Panc1 (cell line): Measurements from ENCODE around the gene LRCH2. TPM values are rescaled to one million over a fixed set of nuclear protein-coding genes. Genes with fewer than 3 reads are reported as not detected.

Source experiments
- ATAC-seq: fragments of 200-7000 bp; cut with Tn5 transposase; 2 replicates; pipeline ENCODE4 v1.9.1; 2020; ENCODE audit warnings: mild to moderate bottlenecking, moderate library complexity
- BruUV-seq: library from RNA; stranded (reverse); fragments of 400-500 nt; replicated peaks from 2 replicates; lab custom pipeline; 2021; lab: Mats Ljungman, UMichigan
- CTCF ChIA-PET: fragments of 300-600 bp; sonication (Branson Sonifier 250); formaldehyde crosslinking; loops from one replicate; lab custom pipeline; 2022; ENCODE audit warnings: antibody characterized with exemption; lab: Charles Lee
- POLR2A ChIA-PET: fragments of 300-600 bp; sonication (Branson Sonifier 250); formaldehyde crosslinking; loops from one replicate; lab custom pipeline; 2022; ENCODE audit warnings: antibody characterized with exemption; lab: Charles Lee
- DNase-seq: peaks from one replicate; pipeline ENCODE4 v3.0.0-alpha.2; 2010; ENCODE audit warnings: low read depth, low spot score
- H3K27ac ChIP-seq: 2 replicates; pipeline ENCODE4 v1.5.1; 2011; ENCODE audit warnings: mild to moderate bottlenecking, low read length, inconsistent platforms
- H3K27me3 ChIP-seq: fragments of 200-500 bp; sonication (Bioruptor generic); 2 replicates; pipeline ENCODE4 v1.6.0; 2014; ENCODE audit warnings: low read length, inconsistent platforms; ENCODE audit not compliant: control insufficient read depth, insufficient read depth
- H3K36me3 ChIP-seq: fragments of 200-500 bp; sonication (Bioruptor generic); 2 replicates; pipeline ENCODE4 v1.5.1; 2014; ENCODE audit warnings: inconsistent platforms, mild to moderate bottlenecking, low read length, moderate library complexity; ENCODE audit not compliant: control insufficient read depth, insufficient read depth
- H3K4me1 ChIP-seq: 2 replicates; pipeline ENCODE4 v1.5.1; 2011; ENCODE audit warnings: inconsistent platforms, mild to moderate bottlenecking, low read length, moderate library complexity; ENCODE audit not compliant: control insufficient read depth, insufficient read depth
- H3K4me3 ChIP-seq, 2 experiments: 2 replicates each; pipeline ENCODE4 v1.5.1; 2011 to 2012; ENCODE audit warnings: low read depth in 2 of 2, low read length in 2 of 2, mild to moderate bottlenecking in 2 of 2, inconsistent platforms in 1 of 2, moderate library complexity in 1 of 2
- H3K9me3 ChIP-seq: fragments of 200-500 bp; sonication (Bioruptor generic); 2 replicates; pipeline ENCODE4 v1.5.1; 2014; ENCODE audit warnings: low read depth, mild to moderate bottlenecking, inconsistent platforms, low read length, moderate library complexity; ENCODE audit not compliant: control insufficient read depth, insufficient read depth
- POLR2AphosphoS5 ChIP-seq: IDR thresholded peaks from 2 replicates; pipeline ENCODE4 v1.6.1; 2012; ENCODE audit warnings: mild to moderate bottlenecking, low read depth, low read length, moderate library complexity
- SIN3A ChIP-seq: IDR thresholded peaks from 2 replicates; pipeline ENCODE4 v1.6.1; 2012; ENCODE audit warnings: low read depth, mild to moderate bottlenecking, low read length, moderate library complexity, borderline replicate concordance; ENCODE audit not compliant: insufficient read depth
- TCF7L2 ChIP-seq: IDR thresholded peaks from 2 replicates; pipeline ENCODE4 v1.6.1; 2011; ENCODE audit warnings: mild to moderate bottlenecking, low read depth, low read length, inconsistent platforms
- in situ Hi-C: cut with HindIII; loops from 2 replicates; pipeline ENCODE4 v1.10.0; 2016; ENCODE audit warnings: low sequenced_read_pairs, low pct_unique_long_range_greater_than_20kb
- intact Hi-C: fragments of 100-400 bp; cut with micrococcal nuclease; formaldehyde crosslinking; loops from one replicate; pipeline ENCODE4 v1.10.0; 2022; ENCODE audit not compliant: unreplicated experiment
- total RNA-seq: library from RNA; stranded (reverse); gene quantifications from one replicate; pipeline ENCODE4 v1.2.1, GENCODE V29; 2021; ENCODE audit not compliant: unreplicated experiment
- TF ChIP-seq, protein P1 (sequence below), 2 experiments: IDR thresholded peaks; 2 replicates each; pipeline ENCODE4 v1.6.1; 2011 to 2012; ENCODE audit warnings: low read depth in 2 of 2, control low read depth in 1 of 2, low read length in 1 of 2, mild to moderate bottlenecking in 1 of 2, moderate library complexity in 1 of 2; ENCODE audit not compliant: insufficient read depth in 1 of 2
- TF ChIP-seq, protein P2 (sequence below): fragments of 450-650 bp; IDR thresholded peaks from 2 replicates; pipeline ENCODE4 v1.5.1; 2017; ENCODE audit warnings: mild to moderate bottlenecking

The LRCH2 gene
- total RNA-seq, 1 experiment from 2014 or later = 0.13 TPM

DNA sequence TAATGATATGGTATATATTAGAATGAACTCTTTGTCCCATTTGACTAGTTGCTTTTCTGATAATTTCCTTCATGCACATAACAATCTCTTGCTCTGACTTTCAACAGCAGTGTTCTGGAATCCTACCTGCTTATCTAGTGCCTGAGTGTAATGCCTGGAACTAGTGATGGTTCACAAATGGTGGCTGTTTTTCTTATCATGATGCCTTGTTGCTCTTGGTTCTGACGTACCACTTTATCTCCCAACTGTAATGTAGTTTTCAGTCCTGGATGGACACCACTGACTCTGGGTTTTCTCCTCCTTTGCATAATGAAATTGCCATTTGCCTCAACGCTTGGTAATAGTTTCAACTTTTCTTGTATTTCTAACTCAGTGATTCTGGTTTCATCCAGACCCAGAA lies 30.1 kb upstream of the LRCH2 start:
- Histone ChIP-seq H3K4me3 (no peak overlapping the region), H3K27ac (no peak overlapping the region), H3K9me3 (no peaks in the 10 kb centered on the region), H3K36me3 (no peaks in the 10 kb centered on the region), H3K27me3 (no peaks in the 10 kb centered on the region), H3K4me1 (no peaks in the 10 kb centered on the region)
- DNase-seq = no peak
- CTCF ChIA-PET = no interaction called here
- BruUV-seq = no TSS peak
- TF ChIP-seq TCF7L2 (no peak), SIN3A (no peak)
- TF ChIP-seq, protein P1, sequence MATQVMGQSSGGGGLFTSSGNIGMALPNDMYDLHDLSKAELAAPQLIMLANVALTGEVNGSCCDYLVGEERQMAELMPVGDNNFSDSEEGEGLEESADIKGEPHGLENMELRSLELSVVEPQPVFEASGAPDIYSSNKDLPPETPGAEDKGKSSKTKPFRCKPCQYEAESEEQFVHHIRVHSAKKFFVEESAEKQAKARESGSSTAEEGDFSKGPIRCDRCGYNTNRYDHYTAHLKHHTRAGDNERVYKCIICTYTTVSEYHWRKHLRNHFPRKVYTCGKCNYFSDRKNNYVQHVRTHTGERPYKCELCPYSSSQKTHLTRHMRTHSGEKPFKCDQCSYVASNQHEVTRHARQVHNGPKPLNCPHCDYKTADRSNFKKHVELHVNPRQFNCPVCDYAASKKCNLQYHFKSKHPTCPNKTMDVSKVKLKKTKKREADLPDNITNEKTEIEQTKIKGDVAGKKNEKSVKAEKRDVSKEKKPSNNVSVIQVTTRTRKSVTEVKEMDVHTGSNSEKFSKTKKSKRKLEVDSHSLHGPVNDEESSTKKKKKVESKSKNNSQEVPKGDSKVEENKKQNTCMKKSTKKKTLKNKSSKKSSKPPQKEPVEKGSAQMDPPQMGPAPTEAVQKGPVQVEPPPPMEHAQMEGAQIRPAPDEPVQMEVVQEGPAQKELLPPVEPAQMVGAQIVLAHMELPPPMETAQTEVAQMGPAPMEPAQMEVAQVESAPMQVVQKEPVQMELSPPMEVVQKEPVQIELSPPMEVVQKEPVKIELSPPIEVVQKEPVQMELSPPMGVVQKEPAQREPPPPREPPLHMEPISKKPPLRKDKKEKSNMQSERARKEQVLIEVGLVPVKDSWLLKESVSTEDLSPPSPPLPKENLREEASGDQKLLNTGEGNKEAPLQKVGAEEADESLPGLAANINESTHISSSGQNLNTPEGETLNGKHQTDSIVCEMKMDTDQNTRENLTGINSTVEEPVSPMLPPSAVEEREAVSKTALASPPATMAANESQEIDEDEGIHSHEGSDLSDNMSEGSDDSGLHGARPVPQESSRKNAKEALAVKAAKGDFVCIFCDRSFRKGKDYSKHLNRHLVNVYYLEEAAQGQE (IDR thresholded peaks at IDR 0.05; ENCODE audit: insufficient read depth in 1 of 2, low read depth in 2 of 2, low read length in 1 of 2) = no peak
- intact Hi-C loops = no loop called here
- no peak for ATAC-seq
- in situ Hi-C loops = no loop called here
- POLR2A ChIA-PET = no interaction called here

DNA sequence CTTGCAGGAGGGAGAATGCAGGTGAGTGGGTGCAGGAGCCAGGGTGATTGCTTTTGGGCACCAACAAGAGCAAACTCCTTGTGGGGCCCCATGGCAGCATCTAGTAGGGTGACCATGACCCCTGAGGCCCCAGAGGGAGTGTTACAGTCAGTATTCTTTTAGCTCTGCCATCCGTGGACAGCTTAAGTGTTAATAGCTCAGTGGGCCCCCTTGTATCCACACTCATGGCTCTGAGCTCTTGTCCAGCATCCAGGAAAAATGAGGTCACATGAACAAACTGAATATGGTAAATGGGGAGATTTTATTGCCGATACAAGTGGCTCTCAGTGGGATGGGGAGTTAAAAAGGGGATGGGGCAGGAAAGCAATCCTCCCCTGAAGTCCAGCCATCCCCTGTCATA lies 27.3 kb upstream of the LRCH2 start:
- ChIA-PET CTCF (no interaction called here), POLR2A (no interaction called here)
- Histone ChIP-seq H3K4me1 (no peaks in the 10 kb centered on the region), H3K27me3 (no peaks in the 10 kb centered on the region), H3K27ac (no peak overlapping the region), H3K9me3 (no peaks in the 10 kb centered on the region), H3K4me3 (no peak overlapping the region), H3K36me3 (no peaks in the 10 kb centered on the region)
- no peak for DNase-seq
- BruUV-seq = no TSS peak
- intact Hi-C loops = no loop called here
- in situ Hi-C loops = no loop called here
- no peak for ATAC-seq
- TF ChIP-seq TCF7L2 (no peak), POLR2AphosphoS5 (no peak)
- TF ChIP-seq, protein P2, sequence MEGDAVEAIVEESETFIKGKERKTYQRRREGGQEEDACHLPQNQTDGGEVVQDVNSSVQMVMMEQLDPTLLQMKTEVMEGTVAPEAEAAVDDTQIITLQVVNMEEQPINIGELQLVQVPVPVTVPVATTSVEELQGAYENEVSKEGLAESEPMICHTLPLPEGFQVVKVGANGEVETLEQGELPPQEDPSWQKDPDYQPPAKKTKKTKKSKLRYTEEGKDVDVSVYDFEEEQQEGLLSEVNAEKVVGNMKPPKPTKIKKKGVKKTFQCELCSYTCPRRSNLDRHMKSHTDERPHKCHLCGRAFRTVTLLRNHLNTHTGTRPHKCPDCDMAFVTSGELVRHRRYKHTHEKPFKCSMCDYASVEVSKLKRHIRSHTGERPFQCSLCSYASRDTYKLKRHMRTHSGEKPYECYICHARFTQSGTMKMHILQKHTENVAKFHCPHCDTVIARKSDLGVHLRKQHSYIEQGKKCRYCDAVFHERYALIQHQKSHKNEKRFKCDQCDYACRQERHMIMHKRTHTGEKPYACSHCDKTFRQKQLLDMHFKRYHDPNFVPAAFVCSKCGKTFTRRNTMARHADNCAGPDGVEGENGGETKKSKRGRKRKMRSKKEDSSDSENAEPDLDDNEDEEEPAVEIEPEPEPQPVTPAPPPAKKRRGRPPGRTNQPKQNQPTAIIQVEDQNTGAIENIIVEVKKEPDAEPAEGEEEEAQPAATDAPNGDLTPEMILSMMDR = no peak

DNA sequence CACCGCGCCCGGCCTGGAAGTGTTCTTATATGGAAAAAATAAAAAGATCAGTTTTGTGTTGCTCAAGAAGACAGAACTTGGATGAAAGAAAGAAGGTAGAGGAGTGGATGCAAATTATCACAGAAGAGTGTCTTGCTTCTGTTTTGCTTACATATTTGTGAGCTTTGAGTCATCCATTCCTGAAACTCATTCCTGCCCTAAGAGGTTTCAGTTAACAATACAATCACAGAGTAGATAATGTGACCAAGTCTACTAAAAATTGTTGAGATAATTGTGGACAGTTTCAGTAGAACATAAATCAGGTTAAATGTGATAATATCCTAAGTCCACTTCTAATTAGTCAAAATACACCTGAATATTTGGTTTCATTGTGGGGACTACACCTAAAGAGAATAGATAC lies 26.4 kb upstream of the LRCH2 start:
- no peak for DNase-seq
- Histone ChIP-seq H3K4me1 (no peaks in the 10 kb centered on the region), H3K27me3 (no peaks in the 10 kb centered on the region), H3K4me3 (no peak overlapping the region), H3K9me3 (no peaks in the 10 kb centered on the region), H3K36me3 (no peaks in the 10 kb centered on the region), H3K27ac (no peak overlapping the region)
- no peak for TF ChIP-seq POLR2AphosphoS5
- no peak for TF ChIP-seq TCF7L2
- TF ChIP-seq, protein P1 (IDR thresholded peaks at IDR 0.05; ENCODE audit: insufficient read depth in 1 of 2, low read depth in 2 of 2, low read length in 1 of 2) = no peak
- TF ChIP-seq, protein P2 = no peak
- no peak for TF ChIP-seq SIN3A
- no peak for ATAC-seq
- POLR2A ChIA-PET = no interaction called here
- no TSS peak for BruUV-seq
- intact Hi-C loops = no loop called here
- in situ Hi-C loops = no loop called here
- CTCF ChIA-PET = no interaction called here
